CD4-positive, alpha-beta T cell treated with Interleukin-4 for 4 hours (primary cell): Measurements from ENCODE around the gene MMP2.

Source experiments
- DNase-seq: peaks from one replicate; pipeline ENCODE4 v3.0.0-alpha.2; 2020

MMP2 gene

DNA sequence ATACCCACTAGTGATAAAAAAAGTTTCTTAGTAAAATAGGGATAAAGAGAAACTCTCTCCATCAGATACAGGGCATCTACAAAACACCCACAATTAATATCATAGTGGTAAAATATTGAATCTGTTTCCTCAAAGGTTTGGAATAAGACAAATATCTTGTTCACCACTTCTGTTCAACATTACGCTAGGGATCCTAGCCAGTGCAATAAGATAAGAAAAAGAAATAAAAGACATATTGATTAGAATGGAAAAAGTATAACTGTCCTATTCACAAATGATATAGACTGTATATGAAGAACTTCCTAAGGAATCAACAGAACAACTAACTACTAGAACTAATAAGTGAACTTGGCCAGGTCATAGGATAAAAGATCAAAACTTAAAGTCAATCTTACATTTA is 42.8 kb downstream of the MMP2 start:
- DNase-seq: no peak

DNA sequence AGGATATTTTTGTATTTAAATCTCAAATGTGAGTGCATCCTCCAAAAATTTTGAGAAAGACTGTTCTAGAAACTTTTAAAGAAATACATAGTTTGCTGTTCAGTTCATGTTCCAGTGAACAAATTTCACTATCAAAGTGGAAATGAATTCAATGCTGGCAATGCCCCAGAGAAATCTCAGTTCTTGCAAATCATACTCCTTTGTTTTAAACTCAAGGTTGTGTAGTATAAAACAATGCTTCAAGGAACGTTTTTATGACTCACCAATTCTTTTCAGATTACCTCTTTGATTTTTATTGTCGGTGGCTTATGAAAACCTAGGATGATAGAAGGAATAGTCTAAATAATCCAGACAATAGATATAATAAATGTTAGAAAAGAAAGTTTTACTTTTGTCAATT is 47.4 kb downstream of the MMP2 start:
- DNase-seq: no peak

DNA sequence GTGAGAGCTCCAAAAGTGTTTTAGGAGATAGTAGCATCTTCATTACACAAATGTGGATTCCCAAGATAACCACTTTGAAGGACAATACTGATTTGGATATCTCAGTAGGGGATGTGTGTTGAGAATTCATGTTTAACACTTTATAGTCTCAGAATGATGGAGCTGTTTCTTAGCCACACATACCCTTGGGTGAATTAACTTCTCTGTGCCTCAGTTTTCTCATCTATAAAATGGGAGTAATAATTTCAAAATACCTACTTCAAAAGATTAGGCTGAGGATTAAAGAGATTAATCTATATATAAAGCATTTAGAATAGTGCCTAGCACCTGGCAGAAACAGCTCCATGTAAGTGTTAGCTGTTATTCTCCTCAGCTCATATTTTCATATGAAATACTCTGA is 48.9 kb downstream of the MMP2 start:
- no peak for DNase-seq

DNA sequence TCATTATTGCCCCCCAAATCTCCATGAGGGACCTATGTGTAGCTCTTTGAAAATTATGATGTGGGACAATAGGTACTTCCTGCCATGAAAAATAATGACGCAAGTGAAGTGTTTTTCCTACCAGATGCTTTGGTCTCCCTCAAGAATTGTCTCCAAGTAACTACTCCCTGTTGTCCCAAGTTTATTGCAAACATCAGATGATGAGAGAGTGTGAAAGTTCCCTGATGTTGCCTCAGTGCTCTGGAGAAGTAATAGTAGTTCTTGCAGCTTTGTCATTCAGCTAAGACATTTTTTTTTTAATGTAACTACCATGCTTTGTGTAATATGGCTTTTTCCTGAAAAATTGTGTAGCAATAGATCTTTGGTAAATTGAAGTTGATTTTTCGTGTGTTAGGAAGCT is 50.0 kb downstream of the MMP2 start:
- no peak for DNase-seq

DNA sequence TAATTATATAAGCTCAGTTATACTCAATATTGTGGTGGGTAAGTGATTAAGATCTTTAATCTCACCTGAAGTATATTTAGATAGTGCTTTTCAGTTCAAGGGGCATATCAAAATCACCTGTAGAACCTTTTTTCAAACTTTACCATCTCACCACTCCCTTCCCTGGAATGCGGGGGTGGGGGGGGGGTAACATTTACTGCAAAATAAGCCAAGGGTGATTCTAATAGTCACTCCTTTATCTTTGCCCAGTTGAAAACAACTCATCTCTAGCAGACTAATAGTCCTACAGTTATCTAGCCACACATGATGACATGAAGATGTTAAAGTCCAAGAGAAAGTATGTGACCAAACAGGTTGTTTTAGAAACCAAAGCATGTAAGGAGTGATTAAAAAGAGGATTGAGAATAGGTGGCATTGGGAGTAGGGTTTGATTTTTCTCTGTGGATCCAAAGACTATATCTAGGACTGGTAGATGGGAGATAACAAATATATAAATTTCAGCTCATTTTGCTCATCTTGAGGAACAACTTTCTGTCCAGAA is 51.4 kb downstream of the MMP2 start:
- no peak for DNase-seq

DNA sequence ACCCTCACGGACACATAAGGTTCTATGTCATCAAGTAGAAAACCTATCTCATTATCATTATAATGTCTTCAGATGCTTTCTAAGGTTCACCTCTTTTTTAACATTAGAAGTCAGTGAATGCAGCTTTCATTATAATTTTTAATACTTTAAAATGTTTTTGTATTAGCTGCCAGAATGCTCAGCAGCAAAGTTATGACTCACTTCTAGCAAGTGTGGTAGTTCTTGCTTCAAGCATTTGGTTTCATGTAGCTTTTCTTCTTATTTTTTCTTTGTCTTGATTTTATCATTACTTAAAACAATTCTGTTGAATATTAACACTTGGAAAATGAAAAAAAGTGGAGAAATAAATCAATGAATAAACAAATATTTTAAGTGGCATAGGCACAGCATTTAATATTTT is 53.2 kb downstream of the MMP2 start:
- no peak for DNase-seq

DNA sequence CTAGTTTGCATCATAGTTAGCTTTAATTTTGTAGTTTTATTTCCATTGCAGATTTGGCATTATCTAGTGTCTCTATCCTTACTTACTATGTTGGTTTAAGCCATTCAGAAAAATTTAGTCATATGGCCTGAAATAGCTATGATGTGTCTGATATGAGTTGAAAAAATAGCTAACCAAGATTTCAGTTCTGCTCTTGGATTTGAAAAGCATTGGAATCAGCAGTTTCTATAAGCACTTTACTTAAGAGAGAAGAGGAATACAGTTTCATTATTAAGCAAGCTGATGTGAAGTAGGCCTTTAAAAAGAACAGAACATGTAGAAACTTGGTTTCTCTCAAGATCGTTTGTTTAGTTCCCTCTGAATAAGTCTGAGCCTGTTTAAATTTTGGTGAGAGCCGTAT is 55.8 kb downstream of the MMP2 start:
- no peak for DNase-seq

DNA sequence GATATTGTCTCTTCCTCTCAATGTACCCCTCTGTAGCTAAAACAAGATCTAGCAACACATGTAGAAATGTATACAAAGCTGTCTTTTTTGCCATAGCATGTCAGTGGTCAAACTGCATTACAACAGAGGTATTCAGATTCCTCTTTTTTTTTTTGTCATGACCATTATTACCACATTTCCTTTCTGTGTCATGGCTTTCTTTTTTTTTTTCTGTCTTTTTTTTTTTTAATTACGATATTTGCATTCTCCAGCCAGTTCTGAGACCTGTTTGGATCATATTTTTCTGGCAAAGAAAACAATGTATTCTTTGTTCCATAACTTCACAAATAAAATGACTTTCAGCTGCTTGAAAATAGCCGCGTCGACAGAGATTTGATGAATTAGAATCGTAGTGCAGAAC is 60.1 kb downstream of the MMP2 start:
- no peak for DNase-seq

DNA sequence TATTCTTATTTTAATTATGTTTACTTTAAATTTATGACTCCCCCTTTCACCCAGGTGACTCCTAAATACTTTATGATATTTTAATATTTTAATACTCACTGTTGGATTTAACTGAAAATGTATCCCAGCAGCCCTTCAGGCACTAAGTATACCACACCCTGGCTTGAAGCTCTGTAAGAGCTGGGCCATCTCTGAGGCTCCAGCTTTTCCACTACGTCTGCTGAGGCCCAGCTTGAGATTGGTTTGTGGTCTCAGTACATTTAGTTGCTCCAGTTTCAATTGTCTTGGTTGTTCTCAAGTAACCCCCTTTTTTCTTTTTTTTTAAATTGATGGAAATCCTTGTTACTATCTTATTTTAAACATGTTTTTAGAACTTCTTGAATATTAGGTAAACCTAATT is 60.5 kb downstream of the MMP2 start:
- DNase-seq: no peak

DNA sequence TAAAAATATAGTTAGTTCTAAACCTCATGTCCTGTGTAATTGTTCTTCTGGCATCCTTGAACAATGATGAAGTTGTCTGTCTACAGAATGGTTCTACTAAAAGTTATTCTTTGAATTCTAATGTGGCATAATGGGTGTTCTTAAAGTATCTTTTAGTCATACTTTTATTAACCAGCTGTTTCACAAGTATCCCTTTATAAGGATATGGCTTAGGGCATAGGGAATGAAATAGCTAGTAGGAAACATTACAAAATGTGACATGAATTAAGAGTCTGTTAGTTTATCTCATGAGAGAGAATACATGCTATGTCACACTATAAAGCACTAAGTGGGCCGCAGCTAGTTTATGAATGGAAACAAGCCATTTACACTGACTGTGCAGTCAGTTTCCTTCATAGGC is 61.2 kb downstream of the MMP2 start:
- DNase-seq: no peak

DNA sequence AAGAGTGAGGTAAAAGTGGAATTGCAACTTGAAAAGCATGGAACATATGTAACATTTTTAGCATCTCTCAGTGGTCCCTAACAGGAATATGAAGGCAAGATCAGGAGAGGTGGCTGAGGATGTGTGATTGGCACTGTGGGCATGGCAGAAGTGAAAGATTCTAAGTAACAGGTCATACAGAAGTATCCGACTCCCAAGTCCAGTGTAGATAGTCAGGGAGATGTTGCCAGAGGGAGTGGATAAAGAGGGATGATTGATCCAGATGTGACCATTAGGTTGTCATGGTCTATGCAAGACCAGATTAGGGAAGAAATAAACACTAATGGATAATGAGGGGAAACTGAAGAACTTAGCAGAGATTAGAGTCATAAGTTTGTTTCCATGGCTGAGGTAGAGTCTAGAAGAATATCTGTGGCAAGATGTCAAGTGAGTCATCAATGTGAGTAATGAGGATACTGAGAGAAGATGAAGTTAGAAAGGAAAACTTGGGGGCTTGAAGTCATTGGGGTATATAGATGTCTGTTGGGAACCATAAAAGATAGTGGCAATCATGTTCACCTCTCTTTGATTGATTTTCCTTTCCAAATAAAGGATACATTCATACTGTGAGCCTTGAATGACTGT is 63.6 kb downstream of the MMP2 start:
- no peak for DNase-seq

DNA sequence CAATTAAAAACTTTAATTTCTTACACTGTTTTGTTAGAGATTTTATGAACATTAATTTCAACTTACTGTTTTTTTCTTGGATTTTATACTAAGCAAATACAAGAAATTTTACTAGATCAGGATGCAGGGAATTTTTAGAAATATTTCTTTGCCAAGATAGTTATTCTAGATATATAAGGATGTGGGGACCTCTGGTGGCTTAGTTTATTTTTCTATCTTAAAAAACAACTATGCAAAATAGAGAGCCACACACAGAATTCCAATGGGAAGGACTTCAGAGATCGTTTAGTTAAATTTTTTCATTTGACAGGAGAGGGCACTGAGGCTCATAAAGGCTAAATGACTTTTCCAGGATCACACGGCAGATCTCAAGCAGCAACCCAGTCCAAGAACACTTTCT is 64.5 kb downstream of the MMP2 start:
- DNase-seq: no peak

DNA sequence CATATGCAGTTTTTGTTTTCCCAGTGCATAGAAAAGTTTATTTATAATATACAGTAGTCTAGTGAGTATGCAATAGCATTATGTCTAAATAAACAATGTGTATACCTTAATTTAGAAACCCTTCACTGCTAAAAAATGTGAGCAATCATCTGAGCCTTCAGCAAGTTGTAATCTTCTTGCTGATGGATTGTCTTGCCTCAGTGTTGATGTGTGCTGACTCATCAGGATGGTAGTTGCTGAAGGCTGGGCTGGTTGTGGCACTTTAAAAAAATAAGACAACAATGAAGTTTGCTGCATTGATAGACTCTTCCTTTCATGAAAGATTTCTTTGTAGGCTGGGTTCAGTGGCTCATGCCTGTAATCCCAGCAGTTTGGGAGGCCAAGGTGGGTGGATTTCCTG is 73.6 kb downstream of the MMP2 start:
- no peak for DNase-seq

DNA sequence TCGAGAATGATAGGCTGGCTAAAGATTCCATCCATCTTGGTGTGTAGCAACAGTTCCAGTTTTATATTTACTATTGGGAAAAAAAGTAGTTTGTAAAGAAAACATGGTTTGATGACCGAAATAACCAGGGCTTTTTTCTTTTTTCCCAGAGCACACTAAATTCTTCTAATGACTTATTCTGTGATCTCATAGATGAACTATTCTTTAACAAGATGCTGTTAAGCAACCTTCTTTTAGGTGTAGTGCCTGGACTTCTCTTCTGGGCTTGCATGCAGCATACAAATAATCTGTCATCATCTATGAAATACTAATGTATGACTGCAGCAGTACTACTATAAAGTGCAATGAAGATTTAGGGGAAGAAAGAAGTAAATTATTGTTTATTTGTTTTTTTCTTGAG is 76.4 kb downstream of the MMP2 start:
- DNase-seq: no peak
